Prostate gland (tissue), 2 donors: ENCODE measurements around the gene PTPN18.

Experiments used
- CTCF ChIP-seq, 4 experiments: fragments of 200-600 bp in 2 of 4; fragments of 450-650 bp in 2 of 4; sonication (generic) in 2 of 4; IDR thresholded peaks; 1 replicate in 3 of 4; 2 replicates in 1 of 4; pipeline ENCODE4 v1.5.1; 2016 to 2019; ENCODE audit warnings: antibody characterized with exemption in 4 of 4, mild to moderate bottlenecking in 2 of 4, moderate library complexity in 2 of 4
- POLR2A ChIP-seq: fragments of 450-650 bp; IDR thresholded peaks from one replicate; pipeline ENCODE4 v1.6.1; 2016; ENCODE audit warnings: antibody characterized with exemption, mild to moderate bottlenecking
- POLR2AphosphoS5 ChIP-seq: sonication (generic); formaldehyde crosslinking; IDR thresholded peaks from one replicate; pipeline ENCODE4 v1.6.1; 2017; ENCODE audit warnings: antibody characterized with exemption

GRCh38 chr2:130318906-130319305, 37.0 kb upstream of the PTPN18 start:
- TF ChIP-seq CTCF (IDR thresholded peaks at IDR 0.05) (no peak), POLR2A (no peak), POLR2AphosphoS5 (no peak)
